ENCODE results near the gene ZSWIM8. TPM values are rescaled to one million over a fixed set of nuclear protein-coding genes. Genes with fewer than 3 reads are reported as not detected.

Gene ZSWIM8
- total RNA-seq, 4 donors from 2014 or later, result 87.5 to 345 (median 187) TPM

GRCh38 chr10:73800560-73801252 is 15.3 kb downstream of the ZSWIM8 start:
- DNase-seq, result no peak
- no peak for TF ChIP-seq CTCF (IDR thresholded peaks at IDR 0.05)
- no peak for TF ChIP-seq POLR2A (IDR thresholded peaks at IDR 0.05)
- Histone ChIP-seq H3K9me3 (no peaks in the 10 kb centered on the region), H3K4me1 (no peaks in the 10 kb centered on the region), H3K27ac (no peak overlapping the region), H3K27me3 (no peaks in the 10 kb centered on the region), H3K36me3 (peaks cover 0 to 98% (median 0%) of the 10 kb centered on the region in 3 donors), H3K4me3 (no peak overlapping the region)

- Histone ChIP-seq H3K27ac (no peak overlapping the region), H3K4me1 (no peaks in the 10 kb centered on the region), H3K9me3 (no peaks in the 10 kb centered on the region), H3K36me3 (peaks cover 0 to 100% (median 0%) of the 10 kb centered on the region in 3 donors), H3K27me3 (no peaks in the 10 kb centered on the region), H3K4me3 (no peak overlapping the region)
- no peak for DNase-seq
- TF ChIP-seq CTCF (IDR thresholded peaks at IDR 0.05) (no peak), POLR2A (IDR thresholded peaks at IDR 0.05) (no peak)
These were observed 15.8 kb downstream of the ZSWIM8 start for GRCh38 chr10:73801253-73801590.

GRCh38 chr10:73802276-73802991 is 17.0 kb downstream of the ZSWIM8 start:
- Histone ChIP-seq H3K4me3 (no peak overlapping the region), H3K4me1 (no peaks in the 10 kb centered on the region), H3K27ac (no peak overlapping the region), H3K36me3 (peaks cover 0 to 99% (median 0%) of the 10 kb centered on the region in 3 donors), H3K27me3 (no peaks in the 10 kb centered on the region), H3K9me3 (no peaks in the 10 kb centered on the region)
- no peak for DNase-seq
- TF ChIP-seq CTCF (IDR thresholded peaks at IDR 0.05), result no peak
- TF ChIP-seq POLR2A (IDR thresholded peaks at IDR 0.05), result no peak

- peaks cover 0 to 96% (median 0%) of the 10 kb centered on the region in 3 donors for H3K36me3 ChIP-seq
- no peak overlapping the region for H3K4me3 ChIP-seq
- no peak for DNase-seq
- no peaks in the 10 kb centered on the region for H3K27me3 ChIP-seq
- H3K27ac ChIP-seq, result no peak overlapping the region
- no peaks in the 10 kb centered on the region for H3K9me3 ChIP-seq
- TF ChIP-seq POLR2A (IDR thresholded peaks at IDR 0.05) (no peak), CTCF (IDR thresholded peaks at IDR 0.05) (no peak)
- no peaks in the 10 kb centered on the region for H3K4me1 ChIP-seq
These were observed 18.4 kb downstream of the ZSWIM8 start for GRCh38 chr10:73803680-73804286.

GRCh38 chr10:73806176-73806950 is 21.0 kb downstream of the ZSWIM8 start:
- Histone ChIP-seq H3K9me3 (no peaks in the 10 kb centered on the region), H3K4me1 (peaks cover 0 to 10% (median 0%) of the 10 kb centered on the region in 4 donors), H3K36me3 (peaks cover 0 to 71% (median 0%) of the 10 kb centered on the region in 3 donors), H3K27ac (no peak overlapping the region), H3K27me3 (no peaks in the 10 kb centered on the region), H3K4me3 (no peak overlapping the region)
- DNase-seq, result no peak
- TF ChIP-seq POLR2A (IDR thresholded peaks at IDR 0.05) (no peak), CTCF (IDR thresholded peaks at IDR 0.05) (no peak)

Measured in Peyer's patch (tissue), 4 donors.